ENCODE results near the gene INSYN2B.

GRCh38 chr5:169911448-169912212 lies 68.7 kb downstream of the INSYN2B start:
- TF ChIP-seq CTCF (IDR thresholded peaks at IDR 0.05), result no peak
- no peak for TF ChIP-seq POLR2A (IDR thresholded peaks at IDR 0.05)

All from adrenal gland (tissue), 5 donors.